ENCODE data around the gene MRC2. TPM values are rescaled to one million over a fixed set of nuclear protein-coding genes. Genes with fewer than 3 reads are reported as not detected.

MRC2 gene
- total RNA-seq, 1 donor, result 336 TPM

DNA sequence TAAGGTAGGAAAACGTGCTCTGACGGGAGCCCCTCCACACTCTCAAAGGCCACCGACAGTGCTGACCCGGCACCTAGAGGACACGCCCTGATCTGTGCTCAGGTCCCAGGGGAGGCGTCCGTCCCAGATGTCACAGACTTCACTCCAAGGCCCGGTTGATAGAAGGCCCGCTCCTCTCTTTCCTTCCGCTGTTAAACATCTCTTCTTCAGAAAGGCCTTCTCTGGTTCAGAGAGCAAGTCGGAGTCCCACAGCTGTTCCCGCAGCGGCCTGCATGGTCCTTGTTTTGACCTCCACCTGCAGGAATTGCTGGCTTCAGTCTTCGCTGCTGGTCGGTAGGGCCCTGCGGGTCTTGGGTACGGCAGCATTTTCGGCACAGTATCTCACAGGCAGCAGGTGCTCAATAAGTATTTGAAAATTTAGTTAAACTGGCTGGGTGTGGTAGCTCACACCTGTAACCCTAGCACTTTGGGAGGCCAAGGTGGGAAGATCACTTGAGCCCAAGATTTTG, 88.5 kb downstream of the MRC2 start:
- TF ChIP-seq, protein P1, sequence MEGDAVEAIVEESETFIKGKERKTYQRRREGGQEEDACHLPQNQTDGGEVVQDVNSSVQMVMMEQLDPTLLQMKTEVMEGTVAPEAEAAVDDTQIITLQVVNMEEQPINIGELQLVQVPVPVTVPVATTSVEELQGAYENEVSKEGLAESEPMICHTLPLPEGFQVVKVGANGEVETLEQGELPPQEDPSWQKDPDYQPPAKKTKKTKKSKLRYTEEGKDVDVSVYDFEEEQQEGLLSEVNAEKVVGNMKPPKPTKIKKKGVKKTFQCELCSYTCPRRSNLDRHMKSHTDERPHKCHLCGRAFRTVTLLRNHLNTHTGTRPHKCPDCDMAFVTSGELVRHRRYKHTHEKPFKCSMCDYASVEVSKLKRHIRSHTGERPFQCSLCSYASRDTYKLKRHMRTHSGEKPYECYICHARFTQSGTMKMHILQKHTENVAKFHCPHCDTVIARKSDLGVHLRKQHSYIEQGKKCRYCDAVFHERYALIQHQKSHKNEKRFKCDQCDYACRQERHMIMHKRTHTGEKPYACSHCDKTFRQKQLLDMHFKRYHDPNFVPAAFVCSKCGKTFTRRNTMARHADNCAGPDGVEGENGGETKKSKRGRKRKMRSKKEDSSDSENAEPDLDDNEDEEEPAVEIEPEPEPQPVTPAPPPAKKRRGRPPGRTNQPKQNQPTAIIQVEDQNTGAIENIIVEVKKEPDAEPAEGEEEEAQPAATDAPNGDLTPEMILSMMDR (IDR thresholded peaks at IDR 0.05; ENCODE audit: insufficient read depth, low read depth, low read length), result no peak
- DNase-seq (ENCODE audit: low read depth), result no peak
- no peak overlapping the region for H3K4me3 ChIP-seq (ENCODE audit: low read depth, low read length)

DNA sequence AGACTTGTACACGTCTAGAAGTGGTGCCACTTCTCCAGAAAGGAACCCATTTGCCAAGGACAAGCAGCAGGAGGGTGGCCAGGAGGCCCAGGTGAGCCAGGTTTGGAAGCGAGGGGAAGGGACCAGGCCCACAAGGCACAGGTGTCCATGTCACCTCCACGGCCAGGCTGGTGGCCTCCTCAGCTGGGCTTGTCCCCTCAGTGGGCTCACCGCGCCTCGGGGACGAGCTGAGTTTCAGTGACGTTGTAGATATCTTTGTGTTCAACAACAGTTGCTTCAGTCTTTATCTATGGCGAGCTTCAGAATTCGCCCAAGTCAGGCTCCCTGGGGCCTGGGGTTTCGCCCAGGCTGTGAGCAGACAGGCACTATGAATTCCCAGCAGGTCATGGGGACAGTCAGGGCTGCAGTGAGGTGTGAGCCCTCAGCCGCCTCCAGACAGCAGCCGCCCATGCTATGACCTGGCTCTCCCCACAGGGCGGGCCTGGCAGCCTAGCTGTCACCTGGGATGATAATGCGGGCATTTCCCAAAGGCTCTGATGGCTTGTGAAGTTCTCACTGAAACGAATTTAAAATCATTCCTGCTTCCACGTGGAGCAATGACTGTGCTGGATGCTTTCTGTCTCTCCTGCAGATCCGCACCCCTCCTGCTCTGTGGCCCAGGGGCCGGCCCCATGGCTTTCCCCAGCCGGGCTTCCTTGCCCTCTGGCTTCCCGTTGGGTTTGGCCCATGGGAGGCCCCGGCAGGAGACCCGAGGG, 89.5 kb downstream of the MRC2 start:
- no peak overlapping the region for H3K4me3 ChIP-seq (ENCODE audit: low read depth, low read length)
- TF ChIP-seq, protein P1 (IDR thresholded peaks at IDR 0.05; ENCODE audit: insufficient read depth, low read depth, low read length), result no peak
- no peak for DNase-seq (ENCODE audit: low read depth)

DNA sequence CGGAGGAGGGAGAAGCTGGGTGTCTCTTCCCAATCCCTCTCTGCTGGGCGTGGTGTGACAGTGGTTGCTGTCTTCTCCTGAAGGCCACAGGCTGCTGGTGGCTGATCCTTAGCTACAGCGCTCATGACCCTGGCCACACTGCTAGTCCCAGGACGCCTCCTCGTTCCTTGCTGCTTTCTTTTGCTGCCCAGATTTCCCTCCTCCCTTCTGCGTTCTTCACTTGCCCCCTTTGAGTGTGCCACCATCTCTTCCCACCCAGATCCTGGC, 90.1 kb downstream of the MRC2 start:
- TF ChIP-seq, protein P1 (IDR thresholded peaks at IDR 0.05; ENCODE audit: insufficient read depth, low read depth, low read length), result no peak
- DNase-seq (ENCODE audit: low read depth), result no peak
- no peak overlapping the region for H3K4me3 ChIP-seq (ENCODE audit: low read depth, low read length)

DNA sequence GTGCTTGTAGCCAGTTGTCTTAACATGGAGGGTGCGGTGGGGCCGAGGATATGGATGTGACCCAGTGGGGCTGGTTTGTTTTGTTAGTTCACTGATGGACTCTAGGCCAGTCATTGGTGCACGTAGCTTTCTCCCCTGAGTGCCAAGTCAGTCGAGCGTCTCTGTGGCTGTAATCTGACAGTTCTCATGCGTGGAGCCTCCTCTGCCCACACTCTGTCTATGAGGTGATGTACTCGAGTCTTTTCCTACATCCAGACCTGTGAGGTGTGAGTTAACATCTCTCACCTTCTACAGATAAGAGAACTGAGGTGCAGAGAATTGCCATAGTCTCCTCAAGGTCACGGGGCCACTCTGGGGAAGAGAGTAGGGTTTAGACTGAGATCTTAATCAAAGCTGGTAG, 90.4 kb downstream of the MRC2 start:
- TF ChIP-seq, protein P1 (IDR thresholded peaks at IDR 0.05; ENCODE audit: insufficient read depth, low read depth, low read length), result no peak
- DNase-seq (ENCODE audit: low read depth), result no peak
- no peak overlapping the region for H3K4me3 ChIP-seq (ENCODE audit: low read depth, low read length)

DNA sequence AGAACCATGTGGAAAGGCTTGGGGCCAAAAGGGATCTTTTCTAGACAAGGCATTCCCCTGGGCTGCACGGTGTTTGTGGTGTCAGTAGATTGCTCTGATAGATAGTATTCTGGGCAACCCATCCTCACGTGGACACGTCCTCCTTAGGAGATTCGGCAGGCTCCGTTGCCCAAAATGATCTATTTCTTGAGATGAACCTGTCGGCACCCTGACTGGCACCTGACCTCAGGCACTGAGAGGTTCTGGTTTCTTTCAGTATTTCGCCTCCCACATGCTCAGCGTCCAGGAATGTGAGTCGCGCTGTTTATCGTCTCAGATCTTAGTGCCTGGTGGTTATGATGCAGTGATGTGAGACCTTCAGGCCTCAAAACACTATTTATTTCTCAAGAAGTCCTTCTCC, 91.0 kb downstream of the MRC2 start:
- H3K4me3 ChIP-seq (ENCODE audit: low read depth, low read length), result no peak overlapping the region
- TF ChIP-seq, protein P1 (IDR thresholded peaks at IDR 0.05; ENCODE audit: insufficient read depth, low read depth, low read length), result no peak
- DNase-seq (ENCODE audit: low read depth), result peak; percentile 91

DNA sequence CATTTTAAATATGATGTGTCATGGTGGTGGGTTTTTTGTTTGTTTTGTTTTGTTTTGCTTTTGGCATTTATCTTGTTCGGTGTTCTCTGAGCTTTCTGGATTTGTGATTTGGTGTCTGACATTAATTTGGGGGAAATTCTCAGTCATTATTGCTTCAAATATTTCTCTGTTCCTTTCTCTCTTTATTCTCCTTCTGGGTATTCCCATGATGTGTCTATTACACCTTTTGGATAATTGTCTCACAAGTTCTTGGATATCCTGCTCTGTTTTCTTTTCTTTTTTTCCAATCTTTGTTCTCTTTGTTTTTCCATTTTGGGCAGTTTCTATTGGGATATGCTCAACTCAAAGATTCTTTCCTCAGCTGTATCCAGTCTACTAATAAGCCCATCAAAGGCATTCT, 92.1 kb downstream of the MRC2 start:
- no peak for DNase-seq (ENCODE audit: low read depth)
- TF ChIP-seq, protein P1 (IDR thresholded peaks at IDR 0.05; ENCODE audit: insufficient read depth, low read depth, low read length), result no peak
- H3K4me3 ChIP-seq (ENCODE audit: low read depth, low read length), result no peak overlapping the region
